Karpas-422 (cell line): ENCODE data around the gene LPCAT2. TPM values are rescaled to one million over a fixed set of nuclear protein-coding genes. Genes with fewer than 3 reads are reported as not detected.

Source experiments
- DNase-seq: peaks from one replicate; pipeline ENCODE4 v3.0.0-alpha.2; 2015
- H2AFZ ChIP-seq: fragments of 200-600 bp; sonication (generic); 2 replicates; pipeline ENCODE4 v1.6.1; 2014; ENCODE audit warnings: antibody characterized with exemption, low read length, mixed read lengths
- H3K27ac ChIP-seq: fragments of 200-600 bp; sonication (generic); 2 replicates; pipeline ENCODE4 v1.5.1; 2014; ENCODE audit warnings: mild to moderate bottlenecking, low read length, moderate library complexity
- H3K27me3 ChIP-seq: fragments of 200-600 bp; sonication (generic); 2 replicates; pipeline ENCODE4 v1.6.1; 2014; ENCODE audit warnings: low read length, mixed read lengths
- H3K36me3 ChIP-seq: fragments of 200-600 bp; sonication (generic); 2 replicates; pipeline ENCODE4 v1.6.1; 2014; ENCODE audit warnings: low read length, mixed read lengths; ENCODE audit not compliant: insufficient read depth
- H3K4me1 ChIP-seq: fragments of 200-600 bp; sonication (generic); 2 replicates; pipeline ENCODE4 v1.6.1; 2014; ENCODE audit warnings: mild to moderate bottlenecking, low read length, mixed read lengths
- H3K4me2 ChIP-seq: fragments of 200-600 bp; sonication (generic); 2 replicates; pipeline ENCODE4 v1.6.1; 2014; ENCODE audit warnings: low read length, low read depth, mild to moderate bottlenecking; ENCODE audit not compliant: poor library complexity, severe bottlenecking
- H3K4me3 ChIP-seq: fragments of 200-600 bp; sonication (generic); 2 replicates; pipeline ENCODE4 v1.5.1; 2014; ENCODE audit warnings: mild to moderate bottlenecking, antibody characterized with exemption, low read length, mixed read lengths
- H3K79me2 ChIP-seq: fragments of 200-600 bp; sonication (generic); 2 replicates; pipeline ENCODE4 v1.6.1; 2014; ENCODE audit warnings: mild to moderate bottlenecking, low read length, mixed read lengths
- H3K9ac ChIP-seq: fragments of 200-600 bp; sonication (generic); 2 replicates; pipeline ENCODE4 v1.6.0; 2014; ENCODE audit warnings: low read length
- H3K9me2 ChIP-seq: fragments of 200-600 bp; sonication (generic), shearing (Covaris generic); replicated peaks from 2 replicates; pipeline ENCODE4 v1.6.0; 2014; ENCODE audit warnings: mild to moderate bottlenecking, low read length, moderate library complexity; ENCODE audit not compliant: insufficient read depth
- H3K9me3 ChIP-seq: fragments of 300-700, 200-600 bp; sonication (generic); 2 replicates; pipeline ENCODE4 v1.6.1; 2014; ENCODE audit warnings: low read length, mixed read lengths
- H4K20me1 ChIP-seq: fragments of 200-600 bp; sonication (generic); 2 replicates; pipeline ENCODE4 v1.6.1; 2014; ENCODE audit warnings: mild to moderate bottlenecking, antibody characterized with exemption, low read length, low read depth; ENCODE audit not compliant: insufficient read depth
- total RNA-seq: library from RNA; depleted of rRNA; stranded (reverse); fragments of >200 nt; shearing (Covaris generic); gene quantifications from 2 replicates; pipeline ENCODE4 v1.2.3, GENCODE V29; 2014; ENCODE audit warnings: low replicate concordance

Gene LPCAT2
- total RNA-seq, 1 experiment from 2014 or later, result not detected

GRCh38 chr16:55521792-55522191, 12.9 kb downstream of the LPCAT2 start:
- no peaks in the 10 kb centered on the region for H3K36me3 ChIP-seq
- no peak overlapping the region for H3K27ac ChIP-seq
- H3K79me2 ChIP-seq, result no peaks in the 10 kb centered on the region
- H3K9ac ChIP-seq, result no peak overlapping the region
- H3K9me2 ChIP-seq, result no peaks in the 10 kb centered on the region
- H4K20me1 ChIP-seq, result no peaks in the 10 kb centered on the region
- DNase-seq, result no peak
- H3K9me3 ChIP-seq, result no peaks in the 10 kb centered on the region
- H3K27me3 ChIP-seq, result no peaks in the 10 kb centered on the region
- no peak overlapping the region for H3K4me3 ChIP-seq
- H2AFZ ChIP-seq, result no peak overlapping the region
- H3K4me2 ChIP-seq, result no peak overlapping the region
- no peaks in the 10 kb centered on the region for H3K4me1 ChIP-seq

- H3K27ac ChIP-seq, result no peak overlapping the region
- DNase-seq, result no peak
- no peak overlapping the region for H3K4me3 ChIP-seq
- H3K9me3 ChIP-seq, result no peaks in the 10 kb centered on the region
- no peaks in the 10 kb centered on the region for H3K27me3 ChIP-seq
- no peaks in the 10 kb centered on the region for H3K9me2 ChIP-seq
- no peaks in the 10 kb centered on the region for H3K4me1 ChIP-seq
- no peaks in the 10 kb centered on the region for H4K20me1 ChIP-seq
- H3K79me2 ChIP-seq, result no peaks in the 10 kb centered on the region
- H3K9ac ChIP-seq, result no peak overlapping the region
- no peak overlapping the region for H2AFZ ChIP-seq
- no peak overlapping the region for H3K4me2 ChIP-seq
- no peaks in the 10 kb centered on the region for H3K36me3 ChIP-seq
Observed at GRCh38 chr16:55526441-55526840, 17.6 kb downstream of the LPCAT2 start.

- H3K9me2 ChIP-seq, result no peaks in the 10 kb centered on the region
- no peak overlapping the region for H3K27ac ChIP-seq
- no peaks in the 10 kb centered on the region for H4K20me1 ChIP-seq
- no peaks in the 10 kb centered on the region for H3K9me3 ChIP-seq
- no peaks in the 10 kb centered on the region for H3K36me3 ChIP-seq
- no peak overlapping the region for H3K4me2 ChIP-seq
- DNase-seq, result no peak
- H3K27me3 ChIP-seq, result no peaks in the 10 kb centered on the region
- no peak overlapping the region for H2AFZ ChIP-seq
- H3K4me3 ChIP-seq, result no peak overlapping the region
- no peak overlapping the region for H3K9ac ChIP-seq
- H3K79me2 ChIP-seq, result no peaks in the 10 kb centered on the region
- no peaks in the 10 kb centered on the region for H3K4me1 ChIP-seq
Observed at GRCh38 chr16:55527885-55528284, 19.0 kb downstream of the LPCAT2 start.

GRCh38 chr16:55529018-55529417, 20.1 kb downstream of the LPCAT2 start:
- Histone ChIP-seq H4K20me1 (no peaks in the 10 kb centered on the region), H3K27me3 (no peaks in the 10 kb centered on the region), H3K4me3 (no peak overlapping the region), H3K4me2 (no peak overlapping the region), H3K36me3 (no peaks in the 10 kb centered on the region), H3K27ac (no peak overlapping the region), H2AFZ (no peak overlapping the region), H3K9me3 (no peaks in the 10 kb centered on the region), H3K9ac (no peak overlapping the region), H3K9me2 (no peaks in the 10 kb centered on the region), H3K79me2 (no peaks in the 10 kb centered on the region), H3K4me1 (no peaks in the 10 kb centered on the region)
- DNase-seq, result no peak

GRCh38 chr16:55530316-55530856, 21.5 kb downstream of the LPCAT2 start:
- Histone ChIP-seq H3K9me2 (no peaks in the 10 kb centered on the region), H3K4me2 (no peak overlapping the region), H3K4me3 (no peak overlapping the region), H3K27me3 (no peaks in the 10 kb centered on the region), H4K20me1 (no peaks in the 10 kb centered on the region), H3K36me3 (no peaks in the 10 kb centered on the region), H3K9ac (no peak overlapping the region), H3K27ac (no peak overlapping the region), H3K4me1 (no peaks in the 10 kb centered on the region), H3K79me2 (no peaks in the 10 kb centered on the region), H3K9me3 (no peaks in the 10 kb centered on the region), H2AFZ (no peak overlapping the region)
- DNase-seq, result no peak

- H3K79me2 ChIP-seq, result no peaks in the 10 kb centered on the region
- no peak overlapping the region for H3K27ac ChIP-seq
- no peaks in the 10 kb centered on the region for H3K27me3 ChIP-seq
- H2AFZ ChIP-seq, result no peak overlapping the region
- no peak overlapping the region for H3K4me2 ChIP-seq
- no peaks in the 10 kb centered on the region for H3K9me2 ChIP-seq
- DNase-seq, result no peak
- H3K9me3 ChIP-seq, result no peaks in the 10 kb centered on the region
- no peaks in the 10 kb centered on the region for H4K20me1 ChIP-seq
- no peaks in the 10 kb centered on the region for H3K4me1 ChIP-seq
- no peaks in the 10 kb centered on the region for H3K36me3 ChIP-seq
- H3K4me3 ChIP-seq, result no peak overlapping the region
- no peak overlapping the region for H3K9ac ChIP-seq
Observed at GRCh38 chr16:55532227-55532626, 23.4 kb downstream of the LPCAT2 start.

- H3K79me2 ChIP-seq, result no peaks in the 10 kb centered on the region
- H3K9me2 ChIP-seq, result no peaks in the 10 kb centered on the region
- no peak for DNase-seq
- H3K4me3 ChIP-seq, result no peak overlapping the region
- H3K4me2 ChIP-seq, result no peak overlapping the region
- H4K20me1 ChIP-seq, result no peaks in the 10 kb centered on the region
- no peaks in the 10 kb centered on the region for H3K36me3 ChIP-seq
- H3K27ac ChIP-seq, result no peak overlapping the region
- H3K9me3 ChIP-seq, result no peaks in the 10 kb centered on the region
- no peak overlapping the region for H3K9ac ChIP-seq
- H3K27me3 ChIP-seq, result no peaks in the 10 kb centered on the region
- H2AFZ ChIP-seq, result no peak overlapping the region
- no peaks in the 10 kb centered on the region for H3K4me1 ChIP-seq
Observed at GRCh38 chr16:55534756-55535155, 25.9 kb downstream of the LPCAT2 start.

GRCh38 chr16:55539049-55539448, 30.2 kb downstream of the LPCAT2 start:
- no peaks in the 10 kb centered on the region for H3K36me3 ChIP-seq
- DNase-seq, result no peak
- no peaks in the 10 kb centered on the region for H3K9me3 ChIP-seq
- no peaks in the 10 kb centered on the region for H4K20me1 ChIP-seq
- no peak overlapping the region for H3K9ac ChIP-seq
- no peak overlapping the region for H3K4me2 ChIP-seq
- H2AFZ ChIP-seq, result no peak overlapping the region
- no peak overlapping the region for H3K4me3 ChIP-seq
- no peak overlapping the region for H3K27ac ChIP-seq
- no peaks in the 10 kb centered on the region for H3K4me1 ChIP-seq
- no peaks in the 10 kb centered on the region for H3K27me3 ChIP-seq
- no peaks in the 10 kb centered on the region for H3K79me2 ChIP-seq
- no peaks in the 10 kb centered on the region for H3K9me2 ChIP-seq

- Histone ChIP-seq H3K36me3 (no peaks in the 10 kb centered on the region), H3K9me2 (no peaks in the 10 kb centered on the region), H3K4me1 (no peaks in the 10 kb centered on the region), H3K79me2 (no peaks in the 10 kb centered on the region), H3K4me2 (no peak overlapping the region), H2AFZ (no peak overlapping the region), H3K9ac (no peak overlapping the region), H3K27ac (no peak overlapping the region), H3K27me3 (no peaks in the 10 kb centered on the region), H4K20me1 (no peaks in the 10 kb centered on the region), H3K9me3 (no peaks in the 10 kb centered on the region), H3K4me3 (no peak overlapping the region)
- DNase-seq, result no peak
Observed at GRCh38 chr16:55539488-55539887, 30.6 kb downstream of the LPCAT2 start.
